NCI-H1105 treated with DMSO at 0.1 percent for 48 hours (cell line): ENCODE results near the gene TNFRSF1A.

Experiments used
- DNase-seq: peaks from one replicate; lab custom pipeline; 2025; lab: John Stamatoyannopoulos, UW

The TNFRSF1A gene

DNA sequence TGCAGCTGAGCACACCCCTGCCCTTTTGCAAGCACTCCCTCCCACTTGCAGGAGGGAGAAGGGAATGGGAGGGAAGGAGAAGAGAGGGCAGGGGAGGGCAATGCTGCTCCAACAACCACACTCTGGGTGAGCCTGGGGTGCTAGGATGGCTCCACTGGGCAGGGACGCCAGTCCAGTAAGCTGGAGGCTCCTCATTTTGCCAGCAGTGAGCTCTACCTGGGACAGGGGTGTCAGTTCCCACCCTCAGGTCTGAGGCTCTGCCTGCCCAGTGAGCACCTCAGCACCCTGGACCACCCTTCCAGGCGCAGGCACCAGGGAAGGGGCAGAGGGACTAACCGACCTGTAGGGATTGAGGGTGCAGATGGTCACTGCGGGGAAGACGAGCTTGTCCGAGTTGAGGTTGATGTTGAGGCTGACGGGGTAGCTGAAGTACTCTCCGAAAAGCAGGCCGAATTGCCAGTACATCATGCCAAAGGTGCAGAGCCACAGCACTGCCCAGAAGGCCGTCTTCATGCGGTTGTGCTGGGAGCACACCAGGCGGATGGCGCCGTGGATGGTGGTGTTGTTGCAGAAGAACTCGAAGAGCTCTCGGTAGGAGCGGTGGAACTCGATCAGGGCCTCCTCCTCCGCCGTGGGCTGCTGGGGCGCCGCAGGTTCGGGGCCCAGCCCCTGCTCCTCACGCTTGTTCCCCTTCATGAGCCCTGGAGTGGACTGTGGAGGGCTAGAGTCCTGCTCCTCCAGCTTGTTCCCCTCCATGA is 32.3 kb upstream of the TNFRSF1A start:
- DNase-seq = no peak

DNA sequence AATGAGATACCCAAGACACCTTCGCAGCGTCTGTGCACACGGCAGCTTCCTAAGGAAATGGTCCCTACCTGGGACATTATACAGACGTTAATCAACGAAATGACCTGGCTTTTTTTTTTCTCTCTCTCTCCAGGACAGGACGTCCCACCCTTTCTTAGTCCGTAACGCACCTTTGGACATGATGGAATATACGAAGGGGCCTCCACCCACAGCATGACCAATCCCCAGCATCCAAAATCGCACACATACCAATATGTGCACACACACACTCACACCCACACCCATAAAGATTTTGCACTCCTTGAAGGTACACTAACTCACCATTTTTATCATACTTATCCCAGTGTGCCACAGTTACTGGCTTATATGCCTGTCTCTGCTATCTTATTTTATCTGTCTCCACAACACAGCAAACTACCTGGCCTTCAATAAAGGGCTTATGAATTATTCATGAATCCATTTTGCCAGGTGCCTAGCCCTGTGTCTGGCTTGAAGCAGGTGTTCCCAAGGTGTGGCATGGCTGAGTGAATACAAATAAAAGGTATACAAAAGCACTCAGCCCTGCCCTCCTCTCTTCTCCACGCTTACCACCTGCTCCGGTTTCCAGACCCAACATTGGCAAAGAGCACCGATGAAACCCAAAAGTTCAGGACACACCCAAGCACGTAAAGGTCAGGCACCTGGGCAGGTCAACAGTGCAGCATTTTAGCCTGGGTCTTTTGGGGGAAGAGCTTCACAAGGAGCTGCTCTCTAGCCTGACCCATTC is 31.3 kb upstream of the TNFRSF1A start:
- DNase-seq = peak; percentile 97

DNA sequence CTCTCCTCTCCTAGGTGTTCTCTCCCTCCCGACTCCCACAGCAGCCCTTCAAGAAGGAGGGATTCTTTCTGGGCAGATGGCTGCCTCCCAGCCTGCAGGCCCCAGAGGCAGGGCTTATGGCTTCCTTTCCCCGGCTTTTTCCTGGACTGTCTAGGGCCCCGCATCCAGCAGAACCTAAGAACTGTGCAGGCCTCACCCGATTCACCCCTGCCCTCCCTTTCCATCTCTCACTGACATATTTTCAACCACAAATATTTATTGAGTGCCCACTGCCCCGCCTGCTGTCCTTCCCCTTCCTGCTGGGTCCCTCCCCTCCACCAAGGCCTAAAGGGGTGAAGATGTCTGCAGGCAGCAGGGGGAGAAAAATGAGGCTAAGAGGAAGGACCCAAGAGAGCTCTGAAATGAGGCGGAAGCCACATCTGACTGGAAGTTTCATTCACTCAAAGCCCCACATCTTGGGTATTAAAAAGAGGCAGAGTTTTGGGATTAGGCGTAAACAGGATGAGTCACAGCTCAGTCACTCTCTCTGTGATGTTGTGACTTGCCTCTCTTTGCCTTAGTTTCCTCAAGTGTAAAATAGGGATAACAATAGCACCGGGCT is 30.6 kb upstream of the TNFRSF1A start:
- DNase-seq = peak; percentile 89

DNA sequence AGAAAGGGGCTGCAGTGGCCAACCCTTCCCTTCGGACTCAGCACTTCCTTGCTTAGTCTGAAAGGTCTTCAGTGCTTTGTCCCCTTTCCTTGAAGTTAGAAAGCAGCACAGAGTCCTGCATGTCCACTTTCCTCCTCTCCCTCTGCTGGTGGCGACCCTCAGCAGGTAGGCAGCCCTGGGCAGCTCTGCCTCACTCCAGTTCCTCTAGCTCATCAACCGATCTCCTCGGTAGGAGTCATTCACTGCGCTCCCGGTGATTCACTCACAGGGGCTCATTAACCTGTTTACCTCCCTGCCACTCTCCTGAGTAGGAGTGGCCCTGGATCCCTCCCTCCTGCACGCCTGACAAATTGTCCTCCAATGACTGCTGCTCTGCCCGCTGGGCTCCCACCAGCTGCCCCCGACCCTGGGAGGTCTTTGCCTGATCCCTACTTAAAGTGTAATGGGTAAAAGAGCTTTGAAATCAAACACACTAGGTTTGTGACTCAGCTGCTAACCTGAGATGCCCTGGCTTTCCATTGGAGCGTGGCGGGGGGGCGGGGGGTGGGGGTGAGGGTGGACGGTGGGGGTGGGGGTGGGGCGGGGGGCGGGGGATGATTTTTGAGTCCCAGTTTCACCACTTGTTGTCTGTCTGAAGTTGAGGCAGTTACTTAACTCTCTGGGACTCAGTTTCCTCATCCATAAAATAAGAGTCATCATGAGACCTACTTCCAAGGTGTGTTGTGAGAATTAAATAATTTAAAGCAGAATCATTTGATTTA is 29.3 kb upstream of the TNFRSF1A start:
- peak; percentile 92 for DNase-seq

DNA sequence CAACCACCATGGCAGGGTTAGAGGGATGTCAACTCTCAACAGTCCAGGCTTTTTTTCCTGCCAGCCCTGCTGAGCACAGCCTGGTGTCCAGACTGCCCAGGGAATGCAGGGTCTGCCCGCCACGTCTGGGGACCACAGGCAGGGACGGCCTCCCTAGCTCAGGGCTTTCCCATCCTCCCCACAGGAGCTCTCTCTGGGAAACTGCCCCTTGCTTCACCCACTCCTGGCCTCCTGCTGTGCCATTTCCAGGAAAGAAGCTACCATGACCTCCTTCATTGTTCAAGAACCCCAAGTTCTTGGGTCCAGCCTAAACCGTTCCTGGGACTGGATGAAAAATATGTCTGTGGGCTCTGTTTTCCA is 28.7 kb upstream of the TNFRSF1A start:
- no peak for DNase-seq

DNA sequence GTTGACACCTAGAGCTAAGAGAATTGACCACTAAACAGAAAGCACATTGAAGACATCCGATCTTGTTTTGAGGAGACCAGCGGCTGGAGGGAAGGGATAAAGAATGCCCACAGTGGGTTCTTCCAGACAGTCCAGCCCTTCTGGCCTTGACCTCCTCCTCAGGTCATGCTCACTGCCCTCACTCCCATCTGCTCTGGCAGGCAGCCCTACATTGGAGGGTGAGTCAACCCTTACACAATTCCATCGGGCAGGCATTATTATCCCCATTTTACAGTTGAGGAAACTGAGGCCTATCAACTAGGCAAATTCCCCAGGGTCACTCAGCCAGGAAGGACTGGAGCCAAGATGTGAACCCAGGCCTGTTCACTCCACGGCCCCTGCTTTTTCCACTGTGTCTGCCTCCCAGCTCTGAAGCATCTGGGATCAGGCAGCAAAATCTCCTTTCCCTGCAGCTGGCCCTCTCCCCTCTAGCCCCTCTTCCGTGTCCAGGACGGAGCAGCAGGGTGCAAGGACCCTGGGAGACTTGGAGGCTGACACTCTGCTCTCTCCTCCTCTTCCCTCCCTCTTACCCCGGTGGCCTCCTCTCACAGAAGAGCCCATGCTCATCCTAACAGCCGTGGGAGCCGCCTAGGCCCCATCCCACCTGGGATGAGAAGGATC is 28.2 kb upstream of the TNFRSF1A start:
- no peak for DNase-seq

DNA sequence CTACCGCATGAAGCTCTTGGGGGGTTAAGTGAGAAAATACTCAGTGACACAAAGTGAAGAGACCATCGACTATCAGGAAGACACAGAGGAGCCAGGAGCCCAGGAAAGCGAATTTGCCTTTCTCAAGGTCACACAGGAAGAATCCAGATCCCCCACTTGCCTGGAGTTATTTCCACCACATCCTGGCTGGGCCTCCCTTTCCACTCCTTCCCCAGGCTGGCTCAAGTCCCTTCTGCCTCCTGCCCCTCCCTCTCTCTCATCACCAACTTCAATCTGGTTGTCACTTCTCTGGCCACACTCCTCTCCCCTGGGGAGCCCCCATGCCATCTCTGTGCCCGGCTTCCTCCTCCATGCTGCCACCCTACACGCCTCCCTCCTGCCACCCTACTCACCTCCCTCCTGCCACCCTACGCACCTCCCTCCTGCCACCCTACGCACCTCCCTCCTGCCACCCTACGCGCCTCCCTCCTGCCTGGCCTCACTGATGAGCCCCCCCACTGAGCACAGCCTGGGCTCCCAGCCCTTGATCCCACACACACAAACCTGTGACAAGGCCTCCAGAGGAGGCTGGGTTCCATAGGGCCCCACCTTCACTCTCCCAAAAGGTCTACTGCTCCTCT is 27.1 kb upstream of the TNFRSF1A start:
- no peak for DNase-seq

DNA sequence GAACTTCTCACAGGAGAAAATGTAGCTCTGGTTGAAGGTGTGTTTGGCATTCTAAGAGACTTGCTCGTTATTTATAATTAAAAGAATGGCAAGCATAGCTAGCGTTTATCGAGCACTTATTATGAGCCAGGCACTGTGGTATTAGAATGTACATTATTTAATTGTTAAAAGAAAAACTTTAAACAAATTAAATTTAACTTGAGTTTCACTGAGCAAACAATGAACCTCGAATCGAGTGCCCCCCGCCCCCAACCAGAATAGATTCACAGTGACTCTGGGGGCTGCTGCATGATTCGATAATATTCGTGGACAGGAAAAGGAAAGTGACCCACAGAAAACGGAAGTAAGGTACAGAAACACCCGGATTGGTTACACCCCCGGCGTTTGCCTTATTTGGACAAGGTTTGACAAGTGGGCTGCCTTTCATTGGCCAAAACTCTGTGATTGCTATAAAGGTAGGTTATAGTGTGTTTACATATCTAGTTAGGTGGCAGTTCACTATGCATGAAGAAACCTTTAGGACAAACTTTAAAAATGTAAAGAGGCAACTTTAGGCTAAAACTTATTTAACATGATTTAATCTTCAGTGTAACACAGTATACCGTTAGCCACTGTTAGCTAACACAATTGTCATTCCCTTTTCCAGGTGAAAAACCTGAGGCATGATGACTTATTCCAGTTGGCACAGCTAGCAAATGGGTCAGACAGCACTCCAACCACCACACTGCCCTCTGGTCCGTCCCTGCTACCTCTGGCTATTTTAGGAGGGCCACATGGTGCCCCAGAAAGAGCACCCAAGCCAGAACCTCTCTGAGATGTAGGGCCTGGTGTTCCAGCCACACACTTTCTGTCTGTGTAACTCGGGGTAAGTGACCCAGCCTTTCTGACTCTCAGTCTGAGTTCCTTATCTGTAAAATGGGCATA is 26.4 kb upstream of the TNFRSF1A start:
- no peak for DNase-seq

DNA sequence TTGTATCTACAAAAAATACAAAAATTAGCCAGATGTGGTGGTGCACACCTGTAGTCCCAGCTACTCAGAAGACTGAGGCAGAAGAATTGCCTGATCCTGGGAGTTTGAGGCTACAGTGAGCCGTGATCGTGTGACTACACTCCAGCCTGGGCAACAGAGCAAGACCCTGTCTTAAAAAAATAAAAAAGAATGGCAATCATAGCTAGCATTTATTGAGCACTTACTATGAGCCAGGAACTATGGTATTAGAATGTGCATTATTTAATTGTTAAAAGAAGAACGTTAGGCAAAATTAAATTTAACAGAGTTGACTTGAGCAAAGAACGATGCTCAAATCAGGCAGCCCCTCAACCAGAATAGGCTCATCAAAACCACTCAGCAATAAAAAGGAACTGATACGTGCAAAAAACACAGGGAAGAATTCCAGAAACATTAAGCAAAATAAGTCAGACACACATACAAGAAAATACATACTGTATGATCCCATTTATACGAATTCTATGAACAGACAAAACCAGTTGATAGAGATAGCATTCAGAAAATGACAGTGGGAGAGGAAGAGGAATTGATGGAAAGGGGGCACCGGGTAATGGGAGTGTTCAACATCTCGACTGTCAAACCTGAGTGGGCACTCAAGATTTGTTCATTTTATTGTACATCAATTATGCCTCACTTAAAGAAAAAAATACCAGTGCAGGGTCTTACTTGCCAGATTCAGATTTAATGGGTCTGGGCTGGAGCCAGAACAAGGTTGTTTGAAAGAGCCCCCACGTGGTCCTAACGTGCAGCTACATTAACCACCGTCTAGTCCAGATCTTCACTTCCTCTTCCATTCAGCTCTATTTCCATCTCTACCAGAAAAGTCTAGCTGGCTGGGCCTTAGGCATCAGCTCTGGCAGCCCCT is 25.4 kb upstream of the TNFRSF1A start:
- DNase-seq = no peak

DNA sequence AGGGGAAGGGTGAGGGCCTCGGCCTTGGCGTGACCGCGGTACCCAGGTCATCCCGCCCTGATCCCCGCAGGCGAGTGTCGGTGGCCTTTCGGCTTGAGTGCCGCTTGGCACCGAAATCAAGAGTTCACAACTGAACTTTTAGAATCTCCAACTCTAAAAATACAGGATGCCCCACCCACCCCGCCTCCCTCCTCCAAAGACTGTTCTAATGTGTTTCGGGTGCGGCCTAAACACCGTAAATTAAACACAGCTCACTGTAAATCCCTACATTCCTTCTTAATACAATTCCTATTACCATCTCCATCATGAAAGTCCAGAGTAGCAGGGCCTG is 22.1 kb upstream of the TNFRSF1A start:
- DNase-seq = no peak

DNA sequence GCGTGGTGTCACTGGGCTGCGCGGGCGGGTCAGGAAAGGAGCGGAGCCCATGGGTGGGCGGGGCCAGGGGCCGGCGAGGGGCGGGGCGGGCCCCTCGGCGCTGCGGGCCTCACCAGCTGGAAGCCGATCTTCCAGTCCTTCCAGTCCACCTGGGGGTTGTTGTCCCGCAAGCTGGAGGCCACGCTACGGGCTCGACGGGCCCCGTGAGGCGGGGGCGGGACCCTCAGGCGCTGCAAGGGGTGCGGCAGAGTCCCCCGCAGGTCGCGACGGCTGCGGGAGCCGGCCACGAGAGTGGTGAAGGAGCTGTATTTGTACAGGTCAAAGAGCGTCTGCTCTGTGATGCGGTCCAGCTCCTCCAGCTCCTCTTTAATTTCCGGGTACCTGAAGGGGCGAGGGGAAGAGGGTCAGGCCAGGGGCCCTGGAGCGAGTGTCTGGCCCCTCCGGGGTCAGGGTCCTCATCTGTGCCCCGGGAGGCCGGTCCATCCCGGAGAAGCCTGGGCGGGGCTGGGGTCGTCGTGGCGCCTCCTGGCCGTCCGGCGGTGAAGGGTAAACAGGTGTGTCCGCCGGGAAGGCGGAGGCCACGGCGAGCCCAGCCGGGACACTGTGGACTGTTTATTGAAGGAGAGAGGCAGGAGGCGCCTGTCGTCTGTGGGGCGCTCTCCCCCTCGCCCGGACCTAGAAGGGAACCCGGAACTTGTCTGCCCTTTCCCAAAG is 21.6 kb upstream of the TNFRSF1A start:
- DNase-seq = no peak

DNA sequence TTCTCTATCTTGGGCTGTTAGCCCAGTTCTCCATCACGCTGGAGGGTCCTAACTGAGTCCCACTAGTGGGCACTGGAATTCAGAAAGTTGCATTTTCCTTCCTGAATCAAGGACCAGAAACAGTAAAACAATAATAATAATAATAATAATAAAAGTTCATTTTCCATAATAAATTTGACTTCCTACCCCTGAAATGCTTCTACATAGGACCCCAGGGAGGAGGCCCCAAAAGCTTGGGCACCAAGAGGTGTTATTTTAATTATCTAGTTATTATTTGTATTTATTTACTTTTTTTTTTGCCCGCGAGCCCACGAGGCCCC is 21.1 kb upstream of the TNFRSF1A start:
- DNase-seq = no peak

DNA sequence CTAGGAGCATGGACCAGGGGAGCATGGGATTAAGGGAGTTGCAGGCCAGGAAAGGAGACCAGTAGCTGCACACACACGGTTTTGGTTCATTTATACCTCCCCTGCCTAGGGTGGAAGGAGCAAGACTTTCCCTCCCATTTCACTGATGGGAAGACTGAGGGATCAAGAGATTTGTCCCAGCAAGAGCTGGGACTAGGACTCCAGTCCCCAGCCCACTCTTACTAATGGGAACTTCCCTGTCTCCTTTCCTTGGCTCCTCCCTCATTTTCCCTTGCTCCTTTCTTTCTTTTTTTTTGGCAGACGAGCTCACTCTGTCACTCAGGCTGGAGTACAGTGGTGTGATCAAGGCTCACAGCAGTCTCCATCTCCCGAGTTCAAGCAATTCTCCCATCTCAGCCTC is 20.5 kb upstream of the TNFRSF1A start:
- no peak for DNase-seq

DNA sequence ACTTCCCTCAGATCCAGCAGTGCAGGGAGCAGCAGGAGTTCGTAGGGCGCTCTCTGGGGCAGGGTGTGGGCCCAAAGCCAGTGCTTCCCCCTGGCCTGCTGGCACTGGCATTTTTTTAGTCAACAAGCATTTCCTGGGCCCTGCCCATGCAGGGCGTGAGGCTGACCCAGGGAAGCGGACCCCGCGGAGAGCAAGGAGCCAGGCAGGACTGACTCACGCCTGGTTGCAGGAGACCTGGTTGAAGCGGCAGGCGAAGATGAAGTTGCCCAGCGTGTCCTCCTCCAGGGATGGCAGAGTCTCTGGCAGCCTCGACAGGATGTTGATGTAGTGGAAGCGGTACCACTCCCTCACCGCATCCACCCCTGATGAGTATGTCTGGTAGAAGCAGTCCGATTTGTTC is 20.0 kb upstream of the TNFRSF1A start:
- DNase-seq = no peak

DNA sequence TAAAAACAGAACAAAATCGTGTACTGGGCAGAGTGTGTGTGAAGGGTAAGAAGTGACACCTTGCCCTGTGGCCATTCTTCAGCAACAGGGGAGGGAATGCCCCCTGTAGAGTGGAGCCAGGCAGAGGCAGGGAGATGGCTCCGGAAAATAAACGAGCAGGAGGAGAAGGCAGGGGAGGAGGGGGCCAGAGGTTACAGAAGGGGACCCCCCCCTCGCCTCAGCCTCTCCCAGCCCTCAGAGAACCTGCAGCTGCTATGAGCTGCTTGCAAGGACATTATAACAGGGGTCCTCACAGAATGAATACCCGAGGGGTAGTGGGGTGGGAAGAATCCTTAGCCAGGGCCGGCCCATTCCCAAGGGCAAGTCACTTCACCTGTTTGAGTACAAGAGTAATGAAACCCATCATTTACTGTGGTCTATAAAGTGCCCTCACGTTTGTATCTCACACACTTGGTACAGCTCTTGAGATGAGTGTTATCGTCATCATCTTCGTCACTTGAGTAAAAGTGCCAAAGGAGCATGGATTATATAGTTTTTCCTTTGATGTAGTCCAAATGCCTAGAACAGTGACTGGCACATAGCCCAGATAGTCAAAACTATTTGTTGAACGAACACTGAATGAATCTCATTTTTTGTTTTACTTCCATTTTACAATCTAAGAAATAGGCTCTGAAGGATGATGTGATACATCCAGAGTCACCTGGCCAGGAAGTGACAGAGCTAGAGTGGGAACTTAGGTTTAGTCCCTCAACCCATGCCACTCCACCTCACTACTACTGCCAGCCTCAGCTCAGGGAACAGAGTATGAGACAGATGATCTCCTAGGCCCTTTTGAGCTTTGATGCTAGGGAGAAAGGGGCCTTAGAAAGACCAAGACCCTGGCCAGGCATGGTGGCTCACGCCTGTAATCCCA is 19.0 kb upstream of the TNFRSF1A start:
- no peak for DNase-seq

DNA sequence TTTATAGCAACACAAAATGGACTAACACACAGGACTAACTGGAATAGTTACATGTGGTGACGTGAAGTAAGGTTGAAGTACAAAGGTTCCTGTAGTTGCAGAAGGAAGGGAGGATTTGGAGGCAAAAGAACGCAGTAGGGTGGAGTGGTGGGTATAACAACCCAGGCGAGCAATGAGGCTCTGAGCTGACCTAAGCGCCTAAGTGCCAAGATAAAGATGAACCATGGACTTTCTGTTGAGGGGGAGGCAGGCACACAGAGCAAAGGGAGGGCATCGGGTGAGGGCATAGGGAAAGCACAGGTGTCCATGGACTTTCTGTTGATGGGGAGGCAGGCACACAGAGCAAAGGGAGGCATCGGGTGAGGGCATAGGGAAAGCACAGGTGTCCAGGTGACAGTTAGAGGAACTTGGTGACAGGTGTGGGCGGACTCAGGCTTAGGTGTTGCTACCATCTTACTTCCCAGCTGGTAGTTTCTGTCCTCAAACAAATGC is 18.2 kb upstream of the TNFRSF1A start:
- DNase-seq = no peak

DNA sequence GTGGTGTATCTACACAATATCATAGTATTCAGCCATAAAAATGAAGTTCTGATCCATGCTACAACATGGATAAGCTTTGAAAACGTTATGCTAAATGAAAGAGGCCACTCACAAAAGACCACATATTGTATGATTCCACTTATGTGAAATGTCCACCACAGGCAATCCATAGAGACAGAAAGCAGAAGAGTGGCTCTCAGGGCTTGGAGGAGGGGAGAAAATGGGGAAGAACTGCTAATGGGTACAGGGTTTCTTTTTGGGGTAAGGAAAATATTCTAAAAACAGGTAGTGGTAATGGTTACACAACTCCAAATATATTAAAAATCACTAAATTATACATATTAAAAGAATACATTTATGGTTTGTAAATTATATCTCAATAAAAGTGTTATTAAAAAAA is 17.0 kb upstream of the TNFRSF1A start:
- DNase-seq = no peak

DNA sequence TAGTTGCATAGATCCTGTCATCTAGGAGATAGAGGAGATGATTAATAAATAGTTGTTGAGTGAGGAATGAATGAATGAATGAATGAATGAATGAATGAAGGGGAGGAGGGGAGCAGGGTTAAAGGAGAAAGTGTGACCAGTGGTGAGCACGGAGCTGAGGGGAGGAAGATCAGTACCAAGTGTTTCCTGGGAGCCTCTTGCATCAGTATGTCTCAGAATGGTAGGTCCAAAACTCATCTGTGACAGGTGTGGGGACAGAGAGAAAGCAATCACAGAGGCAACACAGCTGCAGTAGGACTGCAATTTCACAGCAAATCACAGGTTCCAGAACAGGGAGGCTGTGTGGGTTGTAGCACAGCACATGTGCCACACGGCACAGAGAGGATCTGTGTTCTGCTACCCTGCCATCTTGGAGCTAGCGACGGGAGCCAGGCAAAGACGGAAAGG is 14.5 kb upstream of the TNFRSF1A start:
- DNase-seq = no peak
